ENCODE data around the gene IFI6.
"Not testable (repeated sequence)": the region's sequence is repeated elsewhere in the genome, so short reads cannot be mapped to it uniquely, and the experiment has no call there.

DNA sequence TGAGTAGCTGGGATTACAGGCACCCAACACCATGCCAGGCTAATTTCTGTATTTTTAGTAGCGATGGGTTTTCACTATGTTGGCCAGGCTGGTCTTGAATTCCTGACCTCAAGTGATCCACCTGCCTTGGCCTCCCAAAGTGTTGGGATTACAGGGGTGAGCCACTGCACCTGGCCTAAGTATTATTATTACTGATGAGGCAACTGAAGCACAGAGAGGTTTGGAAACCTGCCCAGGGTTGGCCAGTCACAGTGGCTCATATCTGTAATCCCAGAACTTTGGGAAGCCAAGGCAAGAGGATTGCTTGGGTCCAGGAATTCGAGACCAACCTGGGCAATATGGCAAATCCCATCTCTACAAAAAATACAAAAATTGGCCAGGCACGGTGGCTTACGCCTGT lies 44.3 kb downstream of the IFI6 start:
- not testable (repeated sequence) for TF ChIP-seq CTCF, POLR2A (IDR thresholded peaks at IDR 0.05)
